H1 (cell line): ENCODE data around the gene PREX1. TPM values are rescaled to one million over a fixed set of nuclear protein-coding genes. Genes with fewer than 3 reads are reported as not detected.

Experiments
- CTCF ChIA-PET: fragments of 300-600 bp; sonication (Branson Sonifier 250); formaldehyde crosslinking; loops from one replicate; lab custom pipeline; 2021; ENCODE audit not compliant: partially characterized antibody; lab: Charles Lee
- POLR2A ChIA-PET: fragments of 300-600 bp; sonication (Branson Sonifier 250); formaldehyde crosslinking; loops from one replicate; lab custom pipeline; 2021; ENCODE audit warnings: inconsistent platforms; ENCODE audit not compliant: partially characterized antibody; lab: Charles Lee
- DNase-seq, 2 experiments: peaks; one replicate each; pipeline versions ENCODE4 v3.0.0 to v3.0.0-alpha.2; 2010 to 2022; ENCODE audit warnings: low spot score in 2 of 2, low read depth in 1 of 2, mixed read lengths in 1 of 2
- FAIRE-seq: peaks from 2 replicates; lab custom pipeline; 2011; peaks lifted over from hg19 to GRCh38; lab: Jason Lieb, UNC
- H2AFZ ChIP-seq: 2 replicates; pipeline ENCODE4 v1.8.1; 2012; ENCODE audit warnings: low read length, inconsistent platforms
- H2AK5ac ChIP-seq: 2 replicates; pipeline ENCODE4 v1.6.1; 2013; ENCODE audit warnings: low read depth, low read length
- H2BK120ac ChIP-seq: replicated peaks from 2 replicates; pipeline ENCODE3; 2013; ENCODE audit warnings: low read depth, low read length, inconsistent platforms
- H2BK12ac ChIP-seq: 2 replicates; pipeline ENCODE4 v1.6.1; 2013; ENCODE audit warnings: low read depth, low read length
- H2BK15ac ChIP-seq: 2 replicates; pipeline ENCODE4 v1.6.1; 2013; ENCODE audit warnings: low read length
- H2BK20ac ChIP-seq: 2 replicates; pipeline ENCODE4 v1.6.1; 2013; ENCODE audit warnings: low read length
- H2BK5ac ChIP-seq: 2 replicates; pipeline ENCODE4 v1.6.1; 2013; ENCODE audit warnings: low read depth, low read length
- H3K14ac ChIP-seq: 2 replicates; pipeline ENCODE4 v1.6.1; 2013; ENCODE audit warnings: inconsistent platforms; ENCODE audit not compliant: insufficient read length
- H3K18ac ChIP-seq: 2 replicates; pipeline ENCODE4 v1.6.1; 2013; ENCODE audit warnings: low read length; ENCODE audit errors: extremely low read depth
- H3K23ac ChIP-seq: 2 replicates; pipeline ENCODE4 v1.6.1; 2013; ENCODE audit warnings: inconsistent platforms; ENCODE audit not compliant: insufficient read length
- H3K23me2 ChIP-seq: 2 replicates; pipeline ENCODE4 v1.6.1; 2013; ENCODE audit warnings: low read depth, low read length
- H3K27ac ChIP-seq: 2 replicates; pipeline ENCODE4 v1.6.1; 2011; ENCODE audit warnings: low read depth, low read length, inconsistent platforms
- H3K27me3 ChIP-seq, 4 experiments: replicated peaks in 1 of 4; 1 replicate in 1 of 4; 2 replicates in 3 of 4; pipeline versions ENCODE4 v1.6.1 to v1.8.1; 2011 to 2013; ENCODE audit warnings: low read length in 3 of 4, mild to moderate bottlenecking in 3 of 4, inconsistent platforms in 2 of 4, mixed read lengths in 2 of 4, moderate library complexity in 1 of 4; ENCODE audit not compliant: control insufficient read depth in 3 of 4, insufficient read depth in 3 of 4; ENCODE audit errors: extremely low read depth in 1 of 4
- H3K36me3 ChIP-seq, 4 experiments: 2 replicates each; pipeline versions ENCODE4 v1.6.1 to v1.8.1; 2011 to 2013; ENCODE audit warnings: mild to moderate bottlenecking in 4 of 4, low read length in 3 of 4, moderate library complexity in 2 of 4, control low read depth in 1 of 4, inconsistent platforms in 1 of 4; ENCODE audit not compliant: insufficient read depth in 4 of 4, control insufficient read depth in 2 of 4
- H3K4ac ChIP-seq: replicated peaks from 2 replicates; pipeline ENCODE3; 2013; ENCODE audit warnings: low read length, low read depth, mixed read lengths, inconsistent platforms; ENCODE audit not compliant: insufficient read length
- H3K4me1 ChIP-seq, 4 experiments: replicated peaks in 1 of 4; 1 replicate in 1 of 4; 2 replicates in 3 of 4; pipeline versions ENCODE4 v1.6.1 to v1.8.1; 2011 to 2013; ENCODE audit warnings: low read length in 3 of 4, inconsistent platforms in 2 of 4, mixed read lengths in 1 of 4; ENCODE audit not compliant: insufficient read depth in 4 of 4, control insufficient read depth in 3 of 4
- H3K4me2 ChIP-seq, 2 experiments: 2 replicates each; pipeline versions ENCODE4 v1.6.1 to v1.8.1; 2011 to 2013; ENCODE audit warnings: low read depth in 2 of 2, low read length in 2 of 2, control low read depth in 1 of 2, inconsistent platforms in 1 of 2, mild to moderate bottlenecking in 1 of 2; ENCODE audit not compliant: insufficient read depth in 1 of 2
- H3K4me3 ChIP-seq, 4 experiments: fragments of 200-600, 300-600 bp in 1 of 4; sonication (generic), shearing (Covaris generic), sonication (Bioruptor Twin) in 1 of 4; 2 replicates each; pipeline versions ENCODE4 v1.5.1 to v1.8.1; 2011 to 2016; ENCODE audit warnings: low read length in 4 of 4, low read depth in 3 of 4, control low read depth in 2 of 4, inconsistent platforms in 2 of 4, mild to moderate bottlenecking in 2 of 4, mixed read lengths in 1 of 4, moderate library complexity in 1 of 4; ENCODE audit not compliant: insufficient read depth in 2 of 4; ENCODE audit errors: extremely low read depth in 1 of 4
- H3K56ac ChIP-seq: replicated peaks from 2 replicates; pipeline ENCODE3; 2013; ENCODE audit warnings: low read depth, mild to moderate bottlenecking, mixed read lengths, low read length, inconsistent platforms; ENCODE audit not compliant: insufficient read length
- H3K79me1 ChIP-seq: 2 replicates; pipeline ENCODE4 v1.6.1; 2013; ENCODE audit warnings: low read depth, low read length, control low read depth
- H3K79me2 ChIP-seq, 2 experiments: 2 replicates each; pipeline versions ENCODE4 v1.6.1 to v1.8.1; 2012 to 2013; ENCODE audit warnings: low read length in 2 of 2, mild to moderate bottlenecking in 2 of 2, inconsistent platforms in 1 of 2; ENCODE audit not compliant: insufficient read depth in 2 of 2, control insufficient read depth in 1 of 2
- H3K9ac ChIP-seq, 4 experiments: replicated peaks in 1 of 4; 1 replicate in 1 of 4; 2 replicates in 3 of 4; pipeline versions ENCODE4 v1.6.1 to v1.8.1; 2011 to 2013; ENCODE audit warnings: low read depth in 3 of 4, low read length in 3 of 4, control low read depth in 2 of 4, mild to moderate bottlenecking in 2 of 4, moderate library complexity in 2 of 4, inconsistent platforms in 1 of 4; ENCODE audit errors: extremely low read depth in 1 of 4
- H3K9me3 ChIP-seq, 2 experiments: 2 replicates each; pipeline versions ENCODE4 v1.6.1 to v1.8.1; 2012 to 2013; ENCODE audit warnings: mild to moderate bottlenecking in 2 of 2, moderate library complexity in 2 of 2, control low read depth in 1 of 2, inconsistent platforms in 1 of 2, low read depth in 1 of 2, low read length in 1 of 2, mixed read lengths in 1 of 2; ENCODE audit not compliant: insufficient read depth in 2 of 2
- H4K20me1 ChIP-seq, 2 experiments: replicated peaks in 1 of 2; 2 replicates each; pipeline versions ENCODE3 to v1.8.1; 2011 to 2013; ENCODE audit warnings: inconsistent platforms in 2 of 2, low read length in 2 of 2, mild to moderate bottlenecking in 1 of 2; ENCODE audit not compliant: insufficient read depth in 2 of 2, control insufficient read depth in 1 of 2
- H4K5ac ChIP-seq: 2 replicates; pipeline ENCODE4 v1.6.1; 2013; ENCODE audit warnings: low read length, low read depth, mixed read lengths, inconsistent platforms; ENCODE audit not compliant: insufficient read length
- H4K8ac ChIP-seq: 2 replicates; pipeline ENCODE4 v1.8.0; 2013; ENCODE audit warnings: mild to moderate bottlenecking, moderate library complexity, low read length, inconsistent platforms; ENCODE audit not compliant: insufficient read depth; ENCODE audit errors: extremely low read depth
- H4K91ac ChIP-seq: replicated peaks from 2 replicates; pipeline ENCODE3; 2013; ENCODE audit warnings: low read length, mixed read lengths, inconsistent platforms; ENCODE audit not compliant: insufficient read length
- BCL11A ChIP-seq, 2 experiments: IDR thresholded peaks; one replicate each; pipeline ENCODE4 v1.6.1; 2011; ENCODE audit warnings: low read depth in 2 of 2, low read length in 2 of 2, mild to moderate bottlenecking in 2 of 2
- CEBPB ChIP-seq: IDR thresholded peaks from 2 replicates; pipeline ENCODE4 v1.6.1; 2012; ENCODE audit warnings: low read depth, low read length
- HDAC2 ChIP-seq, 2 experiments: fragments of 300-600 bp in 1 of 2; sonication (generic) in 1 of 2; IDR thresholded peaks; 2 replicates each; pipeline ENCODE4 v1.6.1; 2011 to 2012; ENCODE audit warnings: low read depth in 2 of 2, low read length in 2 of 2, mild to moderate bottlenecking in 2 of 2, moderate library complexity in 2 of 2, borderline replicate concordance in 1 of 2, inconsistent platforms in 1 of 2
- JUN ChIP-seq: IDR thresholded peaks from 2 replicates; pipeline ENCODE4 v1.6.1; 2011; ENCODE audit warnings: low read depth, mild to moderate bottlenecking, improper control_type of control experiment, low read length
- POLR2A ChIP-seq, 2 experiments: IDR thresholded peaks; 1 replicate in 1 of 2; 2 replicates in 1 of 2; pipeline ENCODE4 v1.6.1; 2011; ENCODE audit warnings: low read depth in 2 of 2, low read length in 2 of 2, mild to moderate bottlenecking in 2 of 2; ENCODE audit errors: control extremely low read depth in 1 of 2
- RXRA ChIP-seq: IDR thresholded peaks from 2 replicates; pipeline ENCODE4 v1.6.1; 2011; ENCODE audit warnings: low read depth, mild to moderate bottlenecking, low read length, moderate library complexity; ENCODE audit not compliant: insufficient read depth
- SRF ChIP-seq: IDR thresholded peaks from 2 replicates; pipeline ENCODE4 v1.6.1; 2011; ENCODE audit warnings: mild to moderate bottlenecking, low read depth, low read length, moderate library complexity
- WGBS, 2 experiments: shearing (Covaris generic) in 1 of 2; methylation state at CpG; one replicate each; pipeline versions ENCODE4 v1.1.6 to v1.1.7; 2013 to 2015; ENCODE audit warnings: low lambda C conversion rate in 2 of 2, mixed read lengths in 2 of 2, inconsistent platforms in 1 of 2, low coverage in 1 of 2, missing lambda C conversion rate in 1 of 2; ENCODE audit not compliant: insufficient replicate concordance in 2 of 2, insufficient coverage in 1 of 2, insufficient read length in 1 of 2; ENCODE audit errors: extremely low coverage in 1 of 2, missing lambda C conversion rate in 1 of 2; 5-methylcytosine and 5-hydroxymethylcytosine counted together
- polyA plus RNA-seq, 7 experiments: library from polyadenylated mRNA; depleted of rRNA in 3 of 7; stranded (reverse) in 5 of 7; unstranded in 2 of 7; fragments of >200 nt in 5 of 7; fragments of 200-250 nt in 2 of 7; gene quantifications; 1 replicate in 5 of 7; 2 replicates in 1 of 7; 4 replicates in 1 of 7; pipeline versions ENCODE4 v1.2.1 to v1.2.3, GENCODE V29; 2011 to 2013; ENCODE audit warnings: missing spikeins in 2 of 7, mixed read lengths in 2 of 7
- total RNA-seq: library from RNA; stranded (reverse); fragmentation: NEBNext Ultra II Directional; extraction: Animal tissue kit (Norgen Biotek cat#: 25700); gene quantifications from 2 replicates; pipeline ENCODE4 v1.2.1, GENCODE V29; 2021

Gene PREX1
- total and polyA plus RNA-seq, 2 of the 8 experiments (the other 6 are each of a cell fraction or from before 2014, with no cell fraction given) = 10.7 to 12.8 TPM

DNA sequence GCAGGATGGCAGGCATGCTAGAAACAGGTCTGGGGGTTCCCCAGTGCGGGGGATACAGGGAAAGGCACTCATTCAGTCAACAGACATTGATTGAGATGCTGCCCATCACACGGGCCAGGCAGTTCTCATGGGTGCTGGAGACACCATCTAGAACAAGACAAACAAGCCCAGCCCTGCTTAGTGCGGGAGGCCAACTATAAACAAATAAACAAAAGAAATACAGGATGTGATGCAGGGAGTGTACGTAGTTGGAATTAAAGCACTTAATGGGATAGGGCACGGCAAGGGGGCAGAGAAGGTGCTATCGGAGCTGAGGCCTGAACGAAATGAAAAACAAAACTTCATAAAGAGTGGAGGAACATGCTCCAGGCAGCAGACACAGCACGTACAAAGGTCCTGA is 169.3 kb downstream of the PREX1 start:
- Histone ChIP-seq H2BK120ac (no peak overlapping the region), H2BK5ac (no peak overlapping the region), H3K14ac (no peak overlapping the region), H4K5ac (no peak overlapping the region), H3K79me1 (no peaks in the 10 kb centered on the region), H2AFZ (no peak overlapping the region), H3K4me2 (no peak overlapping the region), H3K23ac (no peak overlapping the region), H2BK12ac (no peak overlapping the region), H3K9ac (no peak overlapping the region), H4K20me1 (no peaks in the 10 kb centered on the region), H3K56ac (no peak overlapping the region), H3K79me2 (no peaks in the 10 kb centered on the region), H3K9me3 (0 out of 4 replicates have a peak, but pooled peaks cover 0 to 3% of the 10 kb centered on the region in 2 experiments), H3K23me2 (no peaks in the 10 kb centered on the region; the same call in 1 of the 2 replicates), H3K36me3 (no peaks in the 10 kb centered on the region), H2BK15ac (no peak overlapping the region), H3K18ac (no peak overlapping the region), H2AK5ac (no peak overlapping the region), H3K4me1 (no peaks in the 10 kb centered on the region; a peak in 1 of 7 replicates), H2BK20ac (0 out of 2 replicates have a peak overlapping the region, but pooled peaks have one; percentile 7), H4K91ac (no peak overlapping the region), H4K8ac (no peak overlapping the region), H3K4ac (no peak overlapping the region), H3K27ac (no peak overlapping the region), H3K27me3 (no peaks in the 10 kb centered on the region), H3K4me3 (no peak overlapping the region)
- FAIRE-seq (no peak), DNase-seq (no peak)
- ChIA-PET CTCF (interaction anchor here (0.8 to 10.5 kb wide), 18 partner anchors 10 to 445 kb away, joined by 3 to 186 read pairs (median 14); partner anchors contain the start of gene PREX1), POLR2A (interaction anchor here (0.7 kb wide), 1 partner anchor 247 kb away, joined by 3 read pairs; no protein-coding TSS in a partner anchor)
- WGBS, 2 experiments = 81% methylated on average over 8 of the region's 8 CpGs; no CpG with 5 or more reads in 1 of the 2 experiments
- TF ChIP-seq POLR2A (IDR thresholded peaks at IDR 0.05; ENCODE audit: control extremely low read depth in 1 of 2, low read depth in 2 of 2, low read length in 2 of 2) = no peak
- TF ChIP-seq BCL11A (IDR thresholded peaks at IDR 0.05; ENCODE audit: low read depth in 2 of 2, low read length in 2 of 2) = no peak
- no peak for TF ChIP-seq JUN
- no peak for TF ChIP-seq HDAC2 (IDR thresholded peaks at IDR 0.05; ENCODE audit: borderline replicate concordance in 1 of 2, low read depth in 2 of 2, low read length in 2 of 2)
- no peak for TF ChIP-seq CEBPB
- no peak for TF ChIP-seq SRF
- TF ChIP-seq RXRA = no peak
